Non-pigmented ciliary epithelial cell (primary cell): ENCODE results near the gene HTR2A.

Experiments
- DNase-seq: peaks from one replicate; pipeline ENCODE4 v3.0.0-alpha.2; 2010; ENCODE audit warnings: low read depth

Gene HTR2A

DNA sequence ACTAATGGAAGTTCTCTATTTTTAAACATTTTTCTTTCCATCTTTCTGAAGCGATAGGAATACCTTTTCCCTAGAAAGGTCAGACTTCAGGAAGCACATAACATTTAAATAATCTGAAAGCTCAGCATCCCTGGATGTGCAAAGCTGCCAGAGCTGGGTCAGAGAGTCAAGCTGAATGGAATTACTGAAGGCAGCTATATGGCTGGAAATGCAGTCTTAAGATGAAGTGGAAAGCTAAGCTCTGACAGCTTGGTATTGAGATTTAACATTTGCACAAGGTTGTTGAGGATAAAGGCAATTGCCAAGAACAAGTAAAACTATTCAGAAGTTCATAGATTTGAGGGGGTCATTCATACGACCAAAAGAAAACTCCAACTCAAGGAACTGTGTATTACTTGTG, 28.8 kb downstream of the HTR2A start:
- DNase-seq = no peak

DNA sequence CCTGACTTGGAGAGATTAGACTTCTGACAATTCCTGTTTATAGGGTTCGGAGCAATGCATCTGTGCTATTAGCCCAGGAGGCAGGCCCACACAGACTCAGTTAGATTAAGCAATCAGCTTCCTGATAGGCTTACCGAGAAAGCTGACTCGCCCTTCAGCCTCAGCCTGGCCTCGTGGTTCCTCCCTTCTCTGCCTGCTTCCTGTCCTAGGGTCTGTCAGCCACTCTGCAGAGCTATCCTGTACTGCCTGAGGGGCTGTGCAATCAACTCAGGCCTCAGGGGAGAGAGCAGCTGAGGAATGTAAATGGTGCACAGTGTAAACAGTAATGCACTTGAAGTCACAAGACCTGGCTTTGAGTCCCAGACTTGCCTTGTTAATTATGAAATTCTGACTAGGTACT, 30.7 kb downstream of the HTR2A start:
- DNase-seq = peak; percentile 8

DNA sequence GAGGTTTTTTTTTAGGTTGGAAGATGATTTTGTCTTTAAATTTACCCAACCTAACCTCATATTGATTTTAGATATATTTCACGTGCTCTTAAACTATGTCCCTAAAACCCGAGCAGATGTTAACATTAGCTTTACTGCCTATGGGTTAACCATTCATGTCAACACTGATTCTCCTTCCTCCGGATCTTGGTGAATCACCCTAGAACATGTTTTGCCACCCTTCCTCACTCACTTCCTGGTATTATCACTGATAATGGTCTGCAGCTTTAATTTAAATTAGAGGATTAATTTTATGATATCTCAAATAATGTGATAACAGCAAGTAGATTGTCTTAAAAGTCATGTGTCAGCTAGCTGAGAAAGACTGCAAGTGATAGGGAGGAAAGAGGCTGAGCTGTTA, 31.9 kb downstream of the HTR2A start:
- DNase-seq = no peak

DNA sequence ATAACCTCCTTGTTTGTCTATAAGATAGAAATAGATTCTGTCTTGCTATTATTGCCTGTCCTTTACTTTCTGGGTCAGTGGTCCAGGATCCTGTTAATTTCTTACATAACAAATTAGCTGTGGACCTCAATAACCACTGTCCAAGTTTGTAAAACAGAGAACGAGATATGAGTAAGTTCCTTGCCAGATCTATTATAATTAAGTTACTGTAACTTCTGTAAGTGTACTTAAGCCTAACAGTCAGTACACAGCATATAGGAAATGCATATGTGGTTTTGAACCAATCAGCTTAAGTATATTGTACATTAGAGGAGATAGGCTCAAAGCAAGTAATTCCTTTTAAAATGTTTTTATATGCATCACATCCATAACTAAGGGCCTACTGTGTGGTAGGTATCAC, 34.9 kb downstream of the HTR2A start:
- DNase-seq = no peak

DNA sequence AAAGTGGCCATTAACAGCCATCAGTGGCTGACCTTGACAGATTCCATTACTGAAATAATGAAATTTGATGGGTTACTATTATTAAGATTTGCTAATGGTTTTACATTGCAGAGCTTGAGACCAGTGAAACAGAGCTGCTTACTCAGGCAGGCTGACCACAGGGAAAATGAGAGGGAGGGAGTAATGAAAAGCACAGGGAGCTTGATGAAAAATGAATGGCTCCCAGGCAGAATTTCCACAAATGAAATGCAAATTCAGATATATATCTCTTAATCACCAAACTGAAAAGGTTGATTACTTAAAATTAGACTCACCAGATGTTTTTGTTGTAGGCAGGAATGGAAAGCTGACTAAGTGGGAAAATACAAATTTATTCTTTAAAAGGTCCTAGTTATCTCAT, 36.1 kb downstream of the HTR2A start:
- DNase-seq = no peak

DNA sequence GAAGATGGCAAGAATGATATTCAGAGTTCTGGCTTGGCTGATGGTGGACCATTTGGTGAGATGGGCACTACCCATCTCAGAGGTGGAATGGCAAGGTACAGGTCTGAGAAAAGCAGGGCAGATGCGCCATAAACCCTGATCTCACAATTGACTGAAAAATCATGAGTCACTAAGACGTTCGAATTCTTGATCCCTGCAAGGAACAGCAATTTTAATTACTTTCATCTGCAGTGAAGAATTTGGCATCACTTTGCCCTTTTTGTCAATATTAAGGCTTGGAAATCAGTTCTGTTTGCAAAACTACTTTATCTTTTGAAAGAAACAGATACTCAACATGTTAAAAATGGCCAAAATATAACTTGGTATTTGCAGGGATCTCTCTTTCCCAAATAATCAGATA, 38.1 kb downstream of the HTR2A start:
- no peak for DNase-seq

DNA sequence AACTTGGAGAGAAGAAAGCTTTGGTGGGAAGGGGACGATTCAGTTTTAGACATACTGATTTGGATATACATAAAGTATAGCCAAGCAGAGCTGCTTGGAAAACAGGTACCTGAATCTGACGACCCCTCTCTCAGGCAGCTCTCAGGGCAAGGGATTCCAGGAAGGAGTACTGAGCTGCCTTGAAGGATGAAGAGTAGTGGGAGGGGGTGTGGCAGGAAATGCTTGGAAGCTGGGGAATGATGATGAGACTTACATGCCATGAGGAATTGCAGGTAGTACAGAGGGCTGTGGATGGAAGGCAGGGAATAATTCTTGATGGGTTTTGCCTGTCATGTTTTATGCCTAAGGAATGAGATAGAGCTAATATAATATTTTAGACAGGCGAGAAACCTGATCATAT, 38.7 kb downstream of the HTR2A start:
- DNase-seq = no peak

DNA sequence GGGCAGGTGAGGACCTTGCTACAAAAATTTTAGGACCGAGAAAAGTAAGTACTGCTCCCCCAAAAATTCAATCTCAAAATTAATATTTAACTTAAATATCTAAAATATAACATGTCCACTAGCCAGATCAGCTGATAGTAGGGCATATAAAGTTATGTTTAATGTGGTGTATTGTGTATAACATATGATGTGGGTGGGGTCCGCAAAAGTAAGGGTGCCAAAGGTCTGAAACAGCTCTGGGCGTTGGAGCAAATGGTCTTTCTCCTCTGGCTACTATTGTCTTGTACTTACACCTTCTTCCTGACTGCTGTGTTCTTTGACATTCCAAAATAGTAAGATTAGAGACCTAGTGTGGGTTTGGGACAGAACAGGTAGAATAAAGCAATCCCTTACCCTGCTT, 41.2 kb downstream of the HTR2A start:
- no peak for DNase-seq

DNA sequence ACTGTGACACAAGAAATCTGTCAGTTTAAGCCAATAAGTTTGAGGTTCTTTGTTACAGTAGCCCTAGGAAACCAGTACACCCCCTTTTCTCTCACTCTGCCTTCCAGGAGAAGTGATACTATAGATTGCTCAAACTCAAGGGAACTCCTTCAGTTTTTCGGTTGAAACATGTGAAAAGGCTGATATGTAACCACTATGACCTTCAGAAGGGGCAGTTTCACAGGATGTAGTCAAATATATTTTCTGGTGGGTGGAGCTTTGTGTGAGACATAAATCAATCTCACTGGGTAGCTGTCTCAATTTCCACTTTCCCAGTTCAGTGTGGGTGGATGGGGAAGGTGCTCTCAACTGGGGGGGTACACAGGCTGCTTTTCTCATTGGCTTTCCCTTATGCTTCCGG, 41.7 kb downstream of the HTR2A start:
- DNase-seq = no peak

DNA sequence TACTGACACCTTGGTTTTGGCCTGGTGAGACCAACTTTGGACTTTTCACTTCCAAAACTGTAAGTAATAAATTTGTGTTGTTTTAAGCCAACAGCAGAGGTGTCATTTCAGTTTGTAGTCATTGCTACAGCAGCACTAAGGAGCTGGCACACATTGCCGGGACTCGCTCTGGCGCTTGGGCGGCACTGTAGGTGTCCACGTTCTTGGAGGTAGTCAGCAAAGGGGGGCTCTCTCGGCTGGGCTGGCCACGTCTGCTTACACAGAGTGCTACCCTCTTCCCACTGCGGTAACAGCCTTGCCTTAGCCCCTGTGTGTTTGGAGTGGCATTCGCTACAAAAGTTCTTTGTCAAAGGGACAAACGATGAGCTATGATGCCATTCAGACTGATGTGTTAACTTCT, 44.7 kb downstream of the HTR2A start:
- DNase-seq = no peak

DNA sequence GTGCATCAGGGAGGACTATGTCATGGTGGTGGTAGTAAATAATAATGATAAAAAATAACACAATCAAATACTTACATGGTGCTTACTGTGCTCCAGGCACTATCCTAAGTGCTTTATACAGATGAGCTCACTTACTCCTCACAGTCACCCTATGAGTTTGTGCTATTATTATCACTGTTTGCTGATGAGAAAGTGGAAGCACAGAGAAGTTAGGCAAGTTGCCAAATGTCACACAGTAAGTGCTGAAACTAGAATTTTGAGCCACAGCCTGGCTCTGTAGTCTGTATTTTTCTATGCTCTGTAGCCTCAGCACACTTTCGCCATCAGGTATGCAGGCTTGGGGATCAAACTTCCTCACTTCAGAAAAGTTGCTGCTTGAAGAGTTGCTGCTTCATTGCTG, 46.6 kb downstream of the HTR2A start:
- DNase-seq = no peak

DNA sequence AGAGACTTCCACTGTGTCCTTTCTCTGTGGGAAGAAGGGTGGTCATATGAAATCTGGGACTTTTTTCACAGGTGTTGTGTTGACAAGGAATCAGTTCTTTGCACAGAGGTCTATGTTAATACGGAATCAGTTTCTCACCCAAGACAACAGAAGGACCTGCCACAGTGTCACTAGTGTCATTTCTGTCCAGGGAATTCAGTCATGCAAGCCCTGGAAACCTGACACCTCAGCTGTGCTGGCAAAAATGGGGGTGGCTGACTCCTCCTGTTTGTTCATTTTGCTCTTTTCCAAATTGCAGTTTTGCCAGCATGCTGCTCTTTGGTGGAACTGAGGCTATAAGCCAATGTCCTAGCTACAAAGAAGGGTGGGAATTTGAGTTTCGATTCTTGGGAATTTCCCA, 50.1 kb downstream of the HTR2A start:
- no peak for DNase-seq

DNA sequence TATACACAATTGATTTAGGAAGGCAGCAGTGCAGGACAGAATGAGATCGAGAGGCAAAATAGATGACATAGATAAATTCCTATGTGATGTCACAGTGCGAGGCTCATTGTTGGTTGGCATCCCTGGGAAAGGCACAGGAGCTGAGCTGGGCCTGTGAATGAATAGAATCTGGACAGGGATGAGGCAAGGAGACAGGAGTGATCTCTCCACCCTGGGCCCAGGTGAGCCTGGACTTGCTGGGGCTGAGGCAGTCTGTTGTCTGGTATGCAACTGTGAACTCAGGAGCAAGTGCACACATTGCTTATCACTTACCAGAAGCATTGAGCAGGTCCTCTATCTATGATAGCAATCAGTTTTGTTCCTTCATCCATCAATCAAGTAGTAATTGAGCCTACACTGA, 51.7 kb downstream of the HTR2A start:
- DNase-seq = no peak

DNA sequence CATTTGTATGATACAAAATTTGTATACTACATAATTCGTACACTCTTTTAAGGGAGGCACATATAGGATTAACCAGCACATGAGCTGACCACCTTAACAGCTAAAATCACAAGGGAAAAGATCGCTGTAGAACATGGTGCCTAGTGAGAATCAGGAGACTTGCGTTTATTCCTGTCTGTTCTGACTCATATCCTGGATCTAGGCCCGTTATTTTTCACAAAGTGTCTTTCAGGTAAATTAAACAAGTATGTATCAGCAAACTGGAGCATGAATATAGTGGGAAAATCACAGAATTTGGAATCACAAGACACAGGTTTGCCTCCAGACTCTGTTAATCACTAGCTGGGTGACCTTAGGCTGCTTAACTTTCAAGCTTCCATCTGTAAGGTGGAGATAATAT, 52.4 kb downstream of the HTR2A start:
- no peak for DNase-seq

DNA sequence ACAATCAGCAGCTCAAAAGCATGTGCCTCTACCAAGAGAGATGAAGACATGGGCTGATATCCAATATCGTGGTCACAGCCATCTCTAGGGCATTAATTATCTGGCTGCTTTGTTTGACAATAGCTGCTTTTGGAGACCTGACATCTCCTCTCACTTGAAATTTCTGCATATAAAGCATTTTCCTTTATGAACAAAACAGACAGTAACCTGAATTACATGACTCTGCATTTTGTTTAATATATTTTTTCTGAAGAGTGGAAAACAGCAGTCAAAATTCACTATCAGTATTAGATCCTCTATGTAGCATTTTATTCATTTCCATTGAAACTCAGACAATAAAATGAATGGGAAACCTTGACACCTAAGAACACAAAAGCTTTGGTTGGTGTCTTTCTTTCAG, 57.5 kb downstream of the HTR2A start:
- no peak for DNase-seq

DNA sequence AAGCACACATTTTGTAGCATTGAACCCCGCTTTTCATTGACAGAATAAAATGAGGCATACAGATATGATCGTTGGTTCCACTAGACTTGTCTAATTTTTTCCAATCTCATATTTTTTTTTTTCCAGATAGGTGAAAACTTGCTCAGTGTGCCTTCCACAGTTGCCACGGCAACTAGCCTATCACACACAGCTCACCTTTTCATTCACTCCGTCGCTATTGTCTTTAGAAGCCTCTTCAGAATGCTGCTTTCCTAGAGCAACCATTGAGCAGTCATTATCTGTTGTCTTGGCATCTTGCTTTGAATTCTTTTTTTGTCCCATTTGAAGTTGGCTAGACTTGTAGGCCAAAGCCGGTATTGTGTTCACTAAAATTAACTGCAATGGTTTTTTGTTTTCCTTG, 62.2 kb downstream of the HTR2A start:
- DNase-seq = no peak

DNA sequence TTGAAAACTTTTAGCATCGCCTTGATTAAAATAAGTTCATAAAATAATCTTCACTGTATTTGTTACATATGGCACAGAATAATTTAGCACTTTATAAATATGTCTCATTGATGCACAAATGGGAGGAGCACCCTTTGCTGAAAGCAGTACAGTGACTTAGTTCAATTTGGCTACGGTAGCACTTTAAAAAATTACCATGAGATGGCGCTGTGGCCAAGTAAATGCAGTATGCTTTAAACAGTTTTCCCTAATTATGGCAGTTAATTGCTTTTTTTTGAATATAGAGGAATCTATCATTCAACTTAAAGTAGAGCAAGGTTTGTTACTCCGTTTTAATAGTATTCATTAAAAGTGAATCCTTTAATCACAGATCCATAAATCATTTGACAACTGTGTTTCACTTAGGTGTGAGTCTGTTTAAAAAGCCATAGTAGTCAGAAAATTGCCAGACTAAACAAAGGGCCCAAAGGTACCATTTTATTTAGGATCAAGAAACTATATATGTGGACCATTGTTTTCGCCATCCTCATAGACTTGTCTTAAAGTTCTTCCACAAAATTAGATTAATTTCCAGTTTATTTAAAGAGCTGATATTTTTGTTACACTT, 65.2 kb downstream of the HTR2A start:
- no peak for DNase-seq

DNA sequence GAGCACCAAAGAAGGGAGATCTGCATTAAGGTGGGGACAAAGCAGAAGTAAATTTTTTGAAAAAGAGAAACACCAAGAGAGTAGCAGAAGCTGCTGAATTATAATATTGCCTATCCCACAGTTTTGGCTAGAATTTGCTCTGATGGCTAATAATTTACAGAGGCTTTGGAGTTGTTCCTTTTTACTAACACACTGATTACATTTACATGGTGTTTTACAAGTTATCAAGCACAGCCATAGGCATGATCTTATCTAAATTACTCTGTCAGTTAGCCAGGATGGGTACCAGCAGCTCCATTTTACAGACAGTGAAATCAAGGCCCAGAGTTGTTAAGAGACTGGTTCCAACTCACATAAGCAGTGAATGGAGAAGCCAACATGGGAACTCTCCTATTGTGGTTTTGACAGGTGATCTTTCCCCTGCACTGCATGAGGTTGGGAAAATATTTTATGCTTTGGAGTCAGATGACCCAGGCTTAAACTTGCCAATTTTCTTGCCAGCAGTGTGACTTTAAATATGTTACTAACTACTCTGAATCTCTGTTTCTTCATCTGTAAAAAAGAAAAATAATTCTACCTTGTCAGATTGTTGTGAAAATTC, 66.3 kb downstream of the HTR2A start:
- no peak for DNase-seq

DNA sequence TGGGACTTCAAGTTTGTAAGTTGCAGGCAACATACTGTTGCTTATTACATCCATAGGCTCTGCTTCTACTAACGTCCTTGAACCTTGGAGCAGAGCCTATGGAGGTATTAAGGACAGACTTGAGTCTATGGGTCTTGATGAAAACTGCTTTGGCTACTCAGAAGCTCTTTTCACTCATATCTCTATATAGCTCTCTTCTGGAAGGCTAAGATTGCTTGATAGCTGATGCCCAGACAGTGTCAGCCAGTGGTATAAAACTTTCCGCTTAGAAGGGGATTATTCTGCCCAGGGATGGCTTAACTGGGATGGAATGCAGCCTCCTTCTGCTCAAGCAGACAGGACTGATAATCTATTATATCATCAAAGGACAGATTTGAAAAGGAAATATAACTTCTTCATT, 74.3 kb downstream of the HTR2A start:
- DNase-seq = no peak

DNA sequence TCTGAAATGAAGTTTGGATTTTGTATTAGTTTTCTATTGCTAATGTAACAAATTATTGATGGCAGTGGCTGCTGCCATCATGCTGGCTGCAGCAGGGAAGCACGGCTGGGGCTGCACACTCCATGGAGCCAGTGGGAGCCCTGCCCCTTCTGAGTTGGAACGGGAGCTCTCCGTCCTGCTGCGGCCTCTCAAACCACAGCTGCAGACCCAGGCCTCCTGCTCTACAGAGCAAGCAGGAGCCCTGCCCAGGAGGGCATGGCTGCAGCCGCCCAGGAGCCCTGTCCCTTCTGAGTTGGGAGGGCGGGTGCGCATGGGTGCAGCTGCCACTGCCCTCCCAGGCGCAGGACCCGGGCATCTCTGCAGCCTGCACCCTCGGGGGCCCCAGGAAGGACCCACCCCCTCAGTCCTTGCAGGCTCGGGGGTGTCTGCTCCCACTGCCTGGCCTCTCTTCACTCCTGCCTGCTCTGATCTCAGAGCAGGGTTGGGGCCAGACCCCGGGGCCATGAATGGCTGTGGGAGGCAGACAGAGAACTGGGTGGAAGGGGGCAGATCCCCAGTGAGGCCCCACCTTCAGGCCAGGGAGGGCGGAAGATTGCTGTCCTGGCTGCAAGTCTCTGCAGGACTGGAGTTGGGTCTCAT, 78.9 kb downstream of the HTR2A start:
- DNase-seq = no peak

DNA sequence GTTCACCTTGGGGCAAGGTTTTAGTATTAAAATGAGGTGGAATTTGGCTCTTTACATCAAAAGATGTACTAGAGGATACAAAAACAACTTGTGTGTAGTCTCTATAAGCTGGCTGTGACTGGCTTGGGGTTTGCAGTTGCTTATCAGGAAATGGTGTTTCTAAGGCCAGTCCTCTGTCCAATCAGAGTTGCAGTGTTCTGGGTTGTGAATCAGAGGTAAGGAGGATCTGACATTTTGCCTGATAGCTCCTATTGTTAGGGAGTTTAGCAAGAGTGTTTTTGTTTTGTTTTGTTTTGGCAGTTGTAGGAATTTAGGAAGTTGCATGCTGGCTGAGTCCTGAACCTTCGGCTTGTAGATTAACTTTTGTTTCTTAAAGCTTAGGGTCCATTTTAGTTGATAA, 79.8 kb downstream of the HTR2A start:
- DNase-seq = no peak

DNA sequence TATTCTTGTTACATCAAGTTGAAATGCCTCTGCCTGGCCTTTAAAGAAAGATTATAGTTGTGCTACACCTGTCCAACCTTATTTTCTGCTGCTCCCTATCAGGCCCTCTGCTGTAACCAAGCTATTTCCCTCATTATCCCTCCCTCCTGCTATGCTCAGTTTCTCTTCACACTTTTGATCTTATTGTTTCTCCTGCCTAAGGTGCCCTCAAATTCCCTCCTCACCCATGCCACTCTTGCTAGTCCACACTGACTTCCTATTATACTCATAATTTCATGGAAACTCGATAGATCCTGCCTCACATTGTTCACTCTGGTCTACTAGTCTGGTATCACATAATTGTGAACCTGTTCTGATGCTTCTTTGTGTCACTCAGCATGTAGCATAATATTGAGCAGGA, 80.5 kb downstream of the HTR2A start:
- no peak for DNase-seq

DNA sequence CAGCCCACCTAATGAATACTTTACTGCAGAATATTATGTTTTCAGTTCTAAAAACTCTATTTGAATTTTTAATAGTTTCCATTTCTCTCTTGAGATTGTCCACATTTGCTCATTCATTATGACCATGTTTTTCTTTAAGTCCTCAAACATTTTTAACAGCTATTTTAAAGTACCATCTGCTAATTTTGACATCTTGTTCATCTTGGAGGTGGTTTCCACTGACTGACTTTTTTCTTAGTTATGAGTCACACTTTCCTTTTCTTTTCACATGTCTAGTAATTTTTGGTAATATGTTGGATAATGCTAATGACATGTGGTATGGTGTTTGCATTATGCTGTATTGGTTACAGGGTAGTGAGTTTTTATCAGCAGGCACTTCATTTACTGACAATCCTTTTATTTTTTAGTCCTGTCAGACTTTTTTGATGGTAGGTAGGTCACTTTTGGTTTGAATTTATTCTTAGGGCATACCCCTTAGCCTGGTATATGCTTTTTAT, 84.5 kb downstream of the HTR2A start:
- DNase-seq = no peak

DNA sequence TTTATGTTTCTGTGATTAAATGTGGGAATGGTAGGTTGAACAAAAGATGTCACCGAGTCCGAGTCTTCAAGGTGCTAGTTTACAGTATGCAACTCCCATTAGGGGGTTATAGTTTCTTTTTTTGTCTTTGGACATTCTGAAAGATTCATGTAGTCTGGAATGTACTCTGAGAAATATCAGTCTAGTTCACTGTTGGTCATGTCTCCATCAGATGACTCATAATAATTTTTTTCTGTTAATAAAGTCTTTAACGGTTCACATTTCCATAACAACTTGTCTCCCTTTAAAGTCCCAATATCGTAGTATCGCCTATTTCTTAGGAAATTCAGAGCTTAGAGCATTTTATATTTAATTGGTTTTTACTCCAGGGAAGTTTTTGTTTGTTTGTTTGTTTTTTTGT, 86.4 kb downstream of the HTR2A start:
- no peak for DNase-seq
